GM15510 (cell line): ENCODE measurements around the gene DNAJC4.

Experiments
- POLR2A ChIP-seq: IDR thresholded peaks from 3 replicates; pipeline ENCODE4 v1.6.1; 2011; ENCODE audit warnings: borderline replicate concordance; ENCODE audit not compliant: insufficient read length; ENCODE audit errors: extremely low read depth

Gene DNAJC4

DNA sequence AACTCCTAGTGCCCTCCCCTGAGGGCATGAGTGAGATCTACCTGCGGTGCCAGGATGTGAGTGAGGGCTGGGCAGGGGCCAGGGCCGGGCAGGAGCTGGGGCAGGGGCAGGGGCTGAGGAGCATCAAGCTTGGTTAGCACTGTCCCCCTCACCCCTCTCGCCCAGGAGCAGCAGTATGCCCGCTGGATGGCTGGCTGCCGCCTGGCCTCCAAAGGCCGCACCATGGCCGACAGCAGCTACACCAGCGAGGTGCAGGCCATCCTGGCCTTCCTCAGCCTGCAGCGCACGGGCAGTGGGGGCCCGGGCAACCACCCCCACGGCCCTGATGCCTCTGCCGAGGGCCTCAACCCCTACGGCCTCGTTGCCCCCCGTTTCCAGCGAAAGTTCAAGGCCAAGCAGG lies 10.1 kb upstream of the DNAJC4 start:
- no peak for TF ChIP-seq POLR2A

DNA sequence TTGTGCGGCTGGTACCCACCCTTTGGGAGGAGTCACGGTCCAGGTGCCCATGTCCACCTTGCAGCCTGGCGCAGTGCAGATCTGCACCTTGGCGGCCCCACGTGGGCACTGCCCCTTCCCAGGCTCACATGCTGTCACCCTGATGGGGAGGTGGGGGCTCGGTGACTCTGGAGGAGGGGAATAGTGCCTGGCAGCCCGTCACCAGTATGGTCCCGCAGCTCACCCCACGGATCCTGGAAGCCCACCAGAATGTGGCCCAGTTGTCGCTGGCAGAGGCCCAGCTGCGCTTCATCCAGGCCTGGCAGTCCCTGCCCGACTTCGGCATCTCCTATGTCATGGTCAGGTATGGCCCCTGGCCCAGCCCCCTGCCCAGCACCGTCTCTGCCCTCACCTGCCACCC lies 9.6 kb upstream of the DNAJC4 start:
- TF ChIP-seq POLR2A, result no peak

DNA sequence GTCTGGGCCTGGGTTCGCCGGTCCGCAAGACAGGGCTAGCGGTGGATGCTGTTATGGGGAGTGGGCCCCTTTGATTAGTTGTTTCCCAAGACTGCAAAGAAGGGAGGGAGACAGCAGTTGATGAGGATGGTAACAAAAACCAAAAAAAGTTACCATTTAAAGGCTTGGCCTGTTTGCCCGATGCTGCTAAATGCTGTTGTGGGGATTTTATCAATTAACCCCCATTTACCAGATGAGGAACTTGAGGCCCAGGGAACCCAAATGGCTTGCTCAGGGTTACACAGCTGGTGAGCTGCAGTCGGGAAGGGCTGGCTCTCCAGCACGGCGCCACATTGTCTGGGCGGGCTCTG lies 7.7 kb upstream of the DNAJC4 start:
- TF ChIP-seq POLR2A, result no peak

DNA sequence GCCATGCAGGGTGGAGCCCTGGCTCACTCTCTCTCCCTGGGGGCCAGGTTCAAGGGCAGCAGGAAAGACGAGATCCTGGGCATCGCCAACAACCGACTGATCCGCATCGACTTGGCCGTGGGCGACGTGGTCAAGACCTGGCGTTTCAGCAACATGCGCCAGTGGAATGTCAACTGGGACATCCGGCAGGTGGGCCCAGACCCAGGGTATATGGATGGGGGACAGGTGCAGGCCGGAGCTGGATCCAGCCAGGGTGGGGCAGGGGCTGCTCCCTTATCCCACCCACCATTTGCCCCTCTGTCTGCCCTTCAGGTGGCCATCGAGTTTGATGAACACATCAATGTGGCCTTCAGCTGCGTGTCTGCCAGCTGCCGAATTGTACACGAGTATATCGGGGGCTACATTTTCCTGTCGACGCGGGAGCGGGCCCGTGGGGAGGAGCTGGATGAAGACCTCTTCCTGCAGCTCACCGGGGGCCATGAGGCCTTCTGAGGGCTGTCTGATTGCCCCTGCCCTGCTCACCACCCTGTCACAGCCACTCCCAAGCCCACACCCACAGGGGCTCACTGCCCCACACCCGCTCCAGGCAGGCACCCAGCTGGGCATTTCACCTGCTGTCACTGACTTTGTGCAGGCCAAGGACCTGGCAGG lies 7.2 kb upstream of the DNAJC4 start:
- no peak for TF ChIP-seq POLR2A

DNA sequence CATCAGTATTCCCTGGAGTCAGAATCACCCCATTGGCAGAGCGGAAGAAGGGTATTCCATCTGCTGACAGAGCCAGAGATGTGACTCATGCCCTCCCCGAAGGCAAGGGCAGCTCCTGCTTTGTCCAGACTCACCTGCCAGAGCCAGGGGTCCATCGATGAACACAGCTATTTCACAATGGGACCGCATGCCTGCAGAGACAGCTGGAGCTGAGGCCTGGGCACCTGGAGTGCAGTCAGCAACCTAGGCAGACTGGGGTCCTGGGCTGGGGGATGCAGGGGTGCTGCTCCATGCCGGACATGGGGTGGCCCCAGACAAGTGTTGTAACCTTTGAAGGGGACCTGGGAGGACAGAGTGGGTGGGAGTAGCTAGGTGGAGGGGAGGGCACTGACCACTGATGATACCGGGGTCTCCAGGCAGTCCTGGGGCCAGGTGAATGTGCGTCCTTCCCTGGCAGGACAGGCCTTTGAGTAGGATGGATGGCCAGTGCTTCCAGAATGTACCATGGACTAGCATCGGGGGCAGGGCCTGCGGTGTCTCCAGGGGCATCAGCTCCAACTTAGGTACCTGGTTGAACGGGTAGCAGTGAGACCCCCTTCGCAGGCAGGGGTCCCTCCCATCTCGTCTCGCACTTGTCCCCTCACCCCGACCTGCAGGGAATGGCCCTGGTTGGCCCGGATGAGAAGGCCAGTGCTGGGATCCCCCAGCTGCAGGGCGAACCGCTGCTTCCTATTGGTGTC lies 6.0 kb upstream of the DNAJC4 start:
- peak; percentile 51 for TF ChIP-seq POLR2A

DNA sequence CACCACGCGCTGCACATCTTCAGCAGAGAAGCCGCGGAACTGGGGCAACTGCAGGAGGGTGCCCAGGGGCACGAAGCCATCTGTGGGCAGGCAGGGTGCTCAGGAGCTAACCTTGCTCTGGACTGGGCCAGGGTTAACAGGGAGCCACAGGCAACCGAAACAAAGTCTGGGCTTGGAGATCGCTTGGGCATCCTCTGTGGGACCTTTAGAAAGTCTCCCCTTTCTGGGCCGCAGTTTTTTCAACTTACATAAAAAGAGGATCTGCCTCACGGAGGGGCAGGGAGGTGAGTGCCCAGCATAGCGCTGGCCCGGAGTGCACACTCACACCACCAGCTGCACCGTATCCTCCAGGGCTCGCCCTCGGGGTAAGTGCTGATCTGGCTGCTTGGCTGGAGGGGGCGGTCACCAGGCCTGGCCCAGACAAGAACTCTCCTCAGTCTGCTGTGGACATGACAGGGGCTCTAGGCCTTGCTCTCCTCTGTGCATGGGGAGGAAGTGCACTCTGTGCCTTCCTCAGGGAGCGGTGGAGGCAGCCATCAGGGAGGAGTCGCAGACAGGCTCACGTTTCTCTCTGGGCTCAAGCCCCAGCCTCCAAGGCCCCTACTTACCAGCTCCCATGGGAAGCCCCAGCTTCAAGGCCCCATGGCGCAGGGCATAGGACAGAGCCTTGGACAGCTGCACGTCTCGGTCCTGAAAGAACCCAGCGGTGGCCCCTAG lies 5.3 kb upstream of the DNAJC4 start:
- no peak for TF ChIP-seq POLR2A

DNA sequence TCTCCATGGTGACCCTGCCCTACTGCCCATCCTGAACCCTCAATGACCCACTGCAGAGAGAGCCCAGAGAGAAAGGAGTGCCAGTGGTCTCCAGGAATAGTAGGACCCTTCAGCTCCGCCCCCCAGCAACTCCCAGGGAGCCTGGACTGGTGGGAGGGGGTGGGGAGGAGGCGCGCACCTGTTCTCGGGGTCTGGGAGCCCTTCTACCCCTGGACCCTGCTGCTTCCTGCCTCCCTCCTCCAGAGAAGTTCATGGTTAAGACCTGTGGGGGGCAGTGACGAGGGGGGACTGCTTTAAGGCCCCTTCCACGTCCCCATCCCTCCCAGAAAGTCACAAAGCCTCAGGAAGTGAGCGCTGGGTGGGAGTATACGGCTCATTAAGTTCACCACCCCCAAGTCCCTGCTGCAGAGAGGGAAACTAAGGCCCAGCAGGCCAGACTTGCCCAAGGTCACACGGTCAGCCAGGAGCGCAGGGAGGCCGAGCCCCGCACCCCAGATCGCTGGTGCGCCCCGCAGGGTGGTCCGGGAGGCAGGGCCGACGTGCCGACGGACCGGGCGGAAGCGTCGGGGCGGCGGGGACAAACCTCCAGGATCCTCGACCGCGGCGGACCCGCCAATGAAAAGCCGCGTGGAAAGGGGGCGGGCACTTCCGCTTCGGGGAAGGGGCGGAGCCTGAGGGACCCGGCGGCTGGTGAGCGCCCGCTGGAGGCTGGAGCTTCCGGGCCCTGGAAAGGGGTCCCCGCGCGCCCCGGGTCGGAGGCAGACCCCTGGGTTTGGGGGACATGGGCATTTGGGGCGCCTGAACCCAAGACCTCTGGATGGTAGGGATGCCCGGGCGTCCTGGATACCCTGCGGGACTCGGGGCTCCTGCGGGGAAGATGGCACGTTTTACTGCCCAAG lies 4.5 kb upstream of the DNAJC4 start, which contains the start of the genes NUDT22 and TRPT1:
Gene NUDT22, plus strand, starts transcription at position 667 of the 899 bp plus-strand sequence. CDS start 379 bp downstream, outside the sequence.
Gene TRPT1, minus strand, starts transcription at position 579 of the 899 bp plus-strand sequence. Its CDS starts 326 bp downstream, at position 253.
- peak; percentile 78 for TF ChIP-seq POLR2A

DNA sequence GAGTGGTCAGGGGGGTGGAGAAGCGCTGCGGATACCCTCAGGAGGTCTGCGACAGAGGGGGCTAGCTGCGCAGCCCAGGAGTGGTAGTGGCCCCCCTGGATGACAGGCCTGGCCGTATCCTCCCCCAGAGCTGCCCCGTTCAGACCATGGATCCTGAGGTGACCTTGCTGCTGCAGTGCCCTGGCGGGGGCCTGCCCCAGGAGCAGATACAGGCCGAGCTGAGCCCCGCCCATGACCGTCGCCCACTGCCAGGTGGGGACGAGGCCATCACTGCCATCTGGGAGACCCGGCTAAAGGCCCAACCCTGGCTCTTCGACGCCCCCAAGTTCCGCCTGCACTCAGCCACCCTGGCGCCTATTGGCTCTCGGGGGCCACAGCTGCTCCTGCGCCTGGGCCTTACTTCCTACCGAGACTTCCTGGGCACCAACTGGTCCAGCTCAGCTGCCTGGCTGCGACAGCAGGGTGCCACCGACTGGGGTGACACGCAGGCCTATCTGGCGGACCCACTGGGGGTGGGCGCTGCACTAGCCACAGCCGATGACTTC lies 3.8 kb upstream of the DNAJC4 start:
- peak; percentile 49 for TF ChIP-seq POLR2A

DNA sequence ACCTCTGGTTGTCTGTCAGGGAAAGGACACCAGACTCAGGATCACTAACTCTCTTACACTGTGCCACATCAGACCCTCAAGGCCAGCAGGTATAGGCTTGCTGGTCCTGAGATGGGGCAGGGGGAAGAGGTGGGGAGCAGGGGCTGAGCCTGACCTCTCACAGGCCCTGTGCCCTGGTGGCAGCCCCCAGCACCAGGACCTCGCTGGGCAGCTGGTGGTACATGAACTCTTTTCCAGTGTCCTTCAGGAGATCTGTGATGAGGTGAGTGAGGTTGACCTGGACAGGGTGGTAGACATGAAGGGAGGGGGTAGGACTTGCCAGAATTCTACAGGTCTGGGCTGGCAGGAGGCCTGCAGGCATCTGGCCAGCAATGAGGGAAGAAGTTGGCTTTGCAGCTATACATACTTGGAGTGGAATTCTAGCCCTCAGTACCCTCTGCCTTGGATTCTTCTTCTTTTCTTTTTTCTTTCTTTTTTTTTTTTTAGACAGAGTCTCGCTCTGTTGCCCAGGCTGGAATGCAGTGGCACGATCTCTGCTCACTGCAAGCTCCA lies 2.9 kb upstream of the DNAJC4 start:
- TF ChIP-seq POLR2A, result no peak

DNA sequence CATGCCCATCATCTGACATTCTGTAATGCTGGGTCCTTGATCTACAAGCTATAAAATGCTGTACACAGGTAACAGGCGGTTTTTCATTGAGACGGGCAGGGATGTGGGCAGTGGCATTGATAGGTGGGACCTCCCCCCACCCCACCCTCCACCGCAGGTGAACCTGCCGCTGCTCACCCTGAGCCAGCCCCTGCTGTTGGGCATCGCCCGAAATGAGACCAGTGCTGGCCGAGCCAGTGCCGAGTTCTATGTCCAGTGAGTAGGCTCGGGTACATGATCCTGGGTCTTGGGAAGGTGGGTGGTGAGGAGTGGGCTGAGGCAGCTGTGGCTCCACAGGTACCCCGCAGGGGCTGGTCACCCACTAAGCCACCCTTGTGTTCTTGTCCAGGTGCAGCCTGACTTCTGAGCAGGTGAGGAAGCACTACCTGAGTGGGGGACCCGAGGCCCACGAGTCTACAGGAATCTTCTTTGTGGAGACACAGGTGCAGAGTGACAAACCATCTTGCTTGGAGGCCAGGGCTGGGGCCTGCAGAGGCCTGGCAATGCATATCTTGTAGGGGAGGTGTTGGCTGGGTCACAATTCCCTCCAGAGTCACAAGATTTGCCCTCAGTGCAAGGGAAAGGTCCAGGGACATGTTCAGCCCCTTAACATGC lies 1.1 kb upstream of the DNAJC4 start:
- no peak for TF ChIP-seq POLR2A

DNA sequence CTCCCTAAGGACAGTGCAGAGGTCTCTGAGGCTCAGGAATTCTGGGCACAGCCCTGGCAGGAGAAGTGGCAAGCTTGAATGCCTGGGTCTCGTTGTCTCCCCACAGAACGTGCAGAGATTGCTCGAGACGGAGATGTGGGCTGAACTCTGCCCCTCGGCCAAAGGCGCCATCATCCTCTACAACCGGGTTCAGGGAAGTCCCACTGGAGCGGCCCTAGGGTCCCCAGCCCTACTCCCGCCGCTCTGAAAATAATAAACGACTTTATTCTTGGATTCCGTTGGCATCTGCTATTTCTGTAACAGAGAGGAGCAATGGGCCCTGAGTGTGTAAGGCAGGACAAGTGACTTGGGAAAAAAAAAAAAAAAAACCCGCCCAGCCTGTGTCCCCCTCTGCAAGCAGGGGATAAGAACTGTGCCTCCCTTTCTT lies 591 bp upstream of the DNAJC4 start:
- no peak for TF ChIP-seq POLR2A

DNA sequence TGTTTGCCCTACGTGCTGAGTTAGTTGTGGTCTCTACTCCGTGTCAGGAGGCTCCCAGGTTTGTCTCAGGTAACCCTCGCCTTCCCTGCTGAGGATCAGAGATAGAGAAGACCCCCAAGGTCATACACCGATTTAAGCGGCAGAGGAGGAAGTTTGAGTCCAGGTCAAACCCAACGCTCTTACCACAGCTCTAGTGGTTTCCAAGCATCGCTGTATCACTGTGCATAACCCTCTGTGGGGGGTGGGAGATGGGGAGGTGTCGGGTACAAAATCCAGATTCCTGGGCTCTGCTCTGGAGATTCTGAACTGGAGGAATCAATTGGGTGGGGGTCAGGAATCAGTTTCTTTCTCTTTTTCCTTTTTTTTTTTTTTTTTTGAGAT lies 627 bp downstream of the DNAJC4 start:
- TF ChIP-seq POLR2A, result no peak

DNA sequence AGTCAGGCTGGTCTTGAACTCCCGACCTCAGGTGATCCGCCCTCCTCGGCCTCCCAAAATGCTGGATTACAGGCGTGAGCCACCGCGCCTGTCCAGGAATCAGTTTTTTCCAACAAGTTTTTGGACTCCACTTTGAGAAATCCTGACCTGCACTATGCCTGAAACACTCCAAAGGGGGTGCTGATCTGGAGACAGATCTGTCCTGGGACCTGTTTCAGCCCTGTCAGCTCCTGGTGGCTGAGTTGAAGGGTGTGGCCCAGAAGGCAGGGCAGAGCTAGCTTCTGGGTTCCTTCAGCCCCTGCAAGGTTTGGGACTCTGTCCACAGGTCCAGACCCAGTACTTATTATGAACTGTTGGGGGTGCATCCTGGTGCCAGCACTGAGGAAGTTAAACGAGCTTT lies 1.2 kb downstream of the DNAJC4 start:
- no peak for TF ChIP-seq POLR2A

DNA sequence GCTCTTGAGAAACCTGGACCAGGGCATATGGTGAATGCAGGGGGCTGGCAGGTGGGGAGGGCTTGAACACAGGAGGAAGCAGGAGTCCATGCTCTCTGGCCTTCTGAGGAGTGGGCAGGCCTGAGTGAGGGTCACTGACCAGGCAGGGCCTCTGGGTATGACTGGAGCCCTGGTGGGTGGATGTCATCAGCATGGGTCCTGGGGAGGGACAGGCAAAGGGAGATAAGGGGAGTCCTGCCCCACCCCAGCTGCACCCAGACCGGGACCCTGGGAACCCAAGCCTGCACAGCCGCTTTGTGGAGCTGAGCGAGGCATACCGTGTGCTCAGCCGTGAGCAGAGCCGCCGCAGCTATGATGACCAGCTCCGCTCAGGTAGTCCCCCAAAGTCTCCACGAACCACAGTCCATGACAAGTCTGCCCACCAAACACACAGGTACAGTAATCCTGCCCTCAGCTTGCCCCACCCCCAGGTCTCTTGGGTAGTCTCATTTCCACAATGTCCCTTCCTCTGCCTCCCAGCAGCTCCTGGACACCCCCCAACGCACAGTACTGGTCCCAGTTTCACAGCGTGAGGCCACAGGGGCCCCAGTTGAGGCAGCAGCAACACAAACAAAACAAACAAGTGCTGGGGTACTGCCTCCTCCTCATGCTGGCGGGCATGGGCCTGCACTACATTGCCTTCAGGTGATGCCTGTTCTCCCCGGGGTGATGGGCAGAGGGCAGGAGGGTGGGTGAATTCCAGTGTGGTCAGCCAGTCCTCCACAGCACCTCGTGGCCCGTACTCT lies 2.0 kb downstream of the DNAJC4 start:
- no peak for TF ChIP-seq POLR2A

DNA sequence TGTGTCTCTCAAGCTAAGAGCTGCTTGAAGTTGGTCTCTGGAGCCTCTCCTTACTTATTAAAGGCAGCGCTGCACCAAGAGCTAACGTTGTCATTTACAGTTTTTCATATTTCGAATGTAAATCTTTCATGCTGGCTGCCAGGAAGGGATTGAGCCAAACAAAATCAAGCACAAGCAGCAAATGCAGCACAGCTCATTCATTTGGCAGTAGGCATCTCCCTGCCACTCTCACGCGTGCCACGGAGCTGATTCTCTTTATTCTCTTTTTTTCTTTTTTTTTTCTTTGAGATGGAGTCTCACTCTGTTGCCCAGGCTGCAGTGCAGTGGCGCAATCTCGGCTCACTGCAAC lies 2.6 kb downstream of the DNAJC4 start:
- no peak for TF ChIP-seq POLR2A
